H9 (cell line): ENCODE results near the gene CENPP. TPM values are rescaled to one million over a fixed set of nuclear protein-coding genes. Genes with fewer than 3 reads are reported as not detected.

ENCODE experiments used
- DNase-seq: peaks from one replicate; pipeline ENCODE4 v3.0.0-alpha.2; 2017
- H2AFZ ChIP-seq: one replicate; pipeline ENCODE4 v1.6.1; 2013; ENCODE audit warnings: mild to moderate bottlenecking, low read length, control low read depth, moderate library complexity
- H2AK5ac ChIP-seq: 2 replicates; pipeline ENCODE4 v1.6.1; 2013; ENCODE audit warnings: low read length, control low read depth, mixed read lengths; ENCODE audit not compliant: insufficient read length
- H2BK120ac ChIP-seq: one replicate; pipeline ENCODE4 v1.6.1; 2013; ENCODE audit warnings: low read depth, mild to moderate bottlenecking, low read length, control low read depth, inconsistent platforms; ENCODE audit not compliant: poor library complexity, severe bottlenecking
- H2BK12ac ChIP-seq: 2 replicates; pipeline ENCODE4 v1.6.1; 2013; ENCODE audit warnings: low read length, control low read depth, mixed read lengths, low read depth; ENCODE audit not compliant: insufficient read length
- H2BK15ac ChIP-seq: 2 replicates; pipeline ENCODE4 v1.6.1; 2013; ENCODE audit warnings: low read depth, low read length, control low read depth
- H2BK20ac ChIP-seq: one replicate; pipeline ENCODE4 v1.6.1; 2013; ENCODE audit warnings: low read depth, mild to moderate bottlenecking, low read length, control low read depth, inconsistent platforms; ENCODE audit not compliant: poor library complexity, severe bottlenecking
- H2BK5ac ChIP-seq: 2 replicates; pipeline ENCODE4 v1.6.1; 2013; ENCODE audit warnings: low read length, control low read depth, mixed read lengths; ENCODE audit not compliant: insufficient read length
- H3K14ac ChIP-seq: 2 replicates; pipeline ENCODE4 v1.6.1; 2013; ENCODE audit warnings: low read length, control low read depth; ENCODE audit not compliant: insufficient read depth
- H3K18ac ChIP-seq: 2 replicates; pipeline ENCODE4 v1.6.1; 2013; ENCODE audit warnings: low read depth, mild to moderate bottlenecking, mixed read lengths, low read length, control low read depth; ENCODE audit not compliant: insufficient read length
- H3K23ac ChIP-seq: 2 replicates; pipeline ENCODE4 v1.6.1; 2013; ENCODE audit warnings: low read length, control low read depth, mixed read lengths, low read depth; ENCODE audit not compliant: insufficient read length
- H3K23me2 ChIP-seq: 2 replicates; pipeline ENCODE4 v1.6.1; 2013; ENCODE audit warnings: low read depth, mild to moderate bottlenecking, mixed read lengths, low read length, control low read depth; ENCODE audit not compliant: insufficient read length, poor library complexity, severe bottlenecking
- H3K27ac ChIP-seq: 2 replicates; pipeline ENCODE4 v1.5.1; 2013; ENCODE audit warnings: low read length, control low read depth, mixed read lengths, low read depth; ENCODE audit not compliant: insufficient read length
- H3K27me3 ChIP-seq: 2 replicates; pipeline ENCODE4 v1.6.1; 2013; ENCODE audit warnings: low read length, control low read depth, inconsistent platforms; ENCODE audit not compliant: insufficient read depth
- H3K4ac ChIP-seq: 2 replicates; pipeline ENCODE4 v1.6.1; 2013; ENCODE audit warnings: low read depth, mild to moderate bottlenecking, control low read depth, inconsistent platforms, low read length, moderate library complexity
- H3K4me1 ChIP-seq: 2 replicates; pipeline ENCODE4 v1.6.1; 2013; ENCODE audit warnings: low read length, control low read depth, inconsistent platforms; ENCODE audit not compliant: insufficient read depth
- H3K4me2 ChIP-seq: 2 replicates; pipeline ENCODE4 v1.6.1; 2013; ENCODE audit warnings: low read length, control low read depth, mixed read lengths; ENCODE audit not compliant: insufficient read length, insufficient read depth
- H3K56ac ChIP-seq: 2 replicates; pipeline ENCODE4 v1.6.1; 2013; ENCODE audit warnings: low read depth, mild to moderate bottlenecking, mixed read lengths, low read length, control low read depth; ENCODE audit not compliant: insufficient read length
- H3K79me1 ChIP-seq: 2 replicates; pipeline ENCODE4 v1.6.1; 2013; ENCODE audit warnings: low read depth, mild to moderate bottlenecking, moderate library complexity, low read length, control low read depth, inconsistent platforms; ENCODE audit not compliant: insufficient read depth, poor library complexity, severe bottlenecking
- H3K79me2 ChIP-seq: 2 replicates; pipeline ENCODE4 v1.6.1; 2013; ENCODE audit warnings: low read length, control low read depth, inconsistent platforms; ENCODE audit not compliant: insufficient read depth
- H3K9ac ChIP-seq: 2 replicates; pipeline ENCODE4 v1.6.1; 2013; ENCODE audit warnings: low read length, control low read depth, mixed read lengths; ENCODE audit not compliant: insufficient read length; ENCODE audit errors: extremely low read depth
- H3K9me3 ChIP-seq: one replicate; pipeline ENCODE4 v1.6.1; 2013; ENCODE audit warnings: low read depth, low read length, inconsistent platforms; ENCODE audit not compliant: control insufficient read depth
- H3T11ph ChIP-seq: one replicate; pipeline ENCODE4 v1.6.1; 2013; ENCODE audit warnings: mild to moderate bottlenecking, low read length, control low read depth, inconsistent platforms
- H4K20me1 ChIP-seq: one replicate; pipeline ENCODE4 v1.6.1; 2013; ENCODE audit not compliant: control insufficient read depth, insufficient read length, insufficient read depth
- H4K5ac ChIP-seq: 2 replicates; pipeline ENCODE4 v1.6.1; 2013; ENCODE audit warnings: low read depth, mild to moderate bottlenecking, mixed read lengths, low read length, control low read depth; ENCODE audit not compliant: insufficient read length
- H4K8ac ChIP-seq: replicated peaks from 2 replicates; pipeline ENCODE4 v1.6.1; 2013; ENCODE audit warnings: low read length, control low read depth, mixed read lengths, low read depth; ENCODE audit not compliant: insufficient read length
- H4K91ac ChIP-seq: 2 replicates; pipeline ENCODE4 v1.6.1; 2013; ENCODE audit warnings: low read depth, mild to moderate bottlenecking, moderate library complexity, mixed read lengths, low read length, control low read depth; ENCODE audit not compliant: insufficient read length
- H3K27ac Mint-ChIP-seq, 3 experiments: 2 replicates in 2 of 3; 3 replicates in 1 of 3; pipeline ENCODE4 v1.8.0; 2020 to 2021; ENCODE audit warnings: mixed read lengths in 3 of 3, mild to moderate bottlenecking in 1 of 3, moderate library complexity in 1 of 3
- H3K27me3 Mint-ChIP-seq: 2 replicates; pipeline ENCODE4 v1.8.0; 2021; ENCODE audit warnings: low read depth, mild to moderate bottlenecking, moderate library complexity, mixed read lengths
- H3K36me3 Mint-ChIP-seq, 3 experiments: 2 replicates in 2 of 3; 3 replicates in 1 of 3; pipeline ENCODE4 v1.8.0; 2020 to 2021; ENCODE audit warnings: low read depth in 3 of 3, mixed read lengths in 3 of 3; ENCODE audit not compliant: insufficient read depth in 1 of 3
- H3K4me1 Mint-ChIP-seq, 2 experiments: 2 replicates each; pipeline ENCODE4 v1.8.0; 2020; ENCODE audit warnings: mixed read lengths in 2 of 2
- H3K4me3 Mint-ChIP-seq, 2 experiments: 2 replicates in 1 of 2; 3 replicates in 1 of 2; pipeline ENCODE4 v1.8.0; 2020 to 2021; ENCODE audit warnings: mild to moderate bottlenecking in 2 of 2, mixed read lengths in 2 of 2, moderate library complexity in 1 of 2
- H3K9me3 Mint-ChIP-seq, 2 experiments: 2 replicates in 1 of 2; 3 replicates in 1 of 2; pipeline ENCODE4 v1.8.0; 2020; ENCODE audit warnings: mild to moderate bottlenecking in 2 of 2, mixed read lengths in 2 of 2, moderate library complexity in 1 of 2
- WGBS: extraction: QIAGEN DNeasy Blood & Tissue Kit; methylation state at CpG from one replicate; pipeline ENCODE4 v1.1.7; 2013; ENCODE audit warnings: missing lambda C conversion rate, low lambda C conversion rate, mixed read lengths; ENCODE audit not compliant: insufficient read length; ENCODE audit errors: extremely low coverage; 5-methylcytosine and 5-hydroxymethylcytosine counted together
- total RNA-seq: library from RNA; stranded (reverse); gene quantifications from 2 replicates; pipeline ENCODE4 v1.2.1, GENCODE V29; 2021
- TF ChIP-seq, protein P1 (sequence below): fragments of 200-600 bp; sonication (generic); conservative IDR thresholded peaks from 3 replicates; pipeline ENCODE4 v1.8.0; 2021; ENCODE audit warnings: antibody characterized with exemption, mild to moderate bottlenecking

The CENPP gene
- total RNA-seq, 1 experiment from 2014 or later = 9.1 TPM

GRCh38 chr9:92313624-92314012 is 12.1 kb upstream of the CENPP start:
- H4K91ac ChIP-seq = no peak overlapping the region
- no peak for DNase-seq
- H2AK5ac ChIP-seq = no peak overlapping the region
- H3K23me2 ChIP-seq = no peaks in the 10 kb centered on the region
- Mint-ChIP-seq H3K36me3 (peaks cover 24 to 88% (median 72%) of the 10 kb centered on the region in 3 experiments; a peak in 6 of 7 replicates), H3K4me1 (no peaks in the 10 kb centered on the region), H3K4me3 (no peak overlapping the region), H3K27me3 (no peaks in the 10 kb centered on the region), H3K9me3 (no peaks in the 10 kb centered on the region), H3K27ac (no peak overlapping the region; a peak in 2 of 7 replicates)
- no peak overlapping the region for H3K23ac ChIP-seq
- H3T11ph ChIP-seq = no peak overlapping the region
- no peak overlapping the region for H2BK5ac ChIP-seq
- no peak overlapping the region for H3K56ac ChIP-seq
- H3K79me2 ChIP-seq = no peaks in the 10 kb centered on the region
- no peak overlapping the region for H3K9ac ChIP-seq
- no peak overlapping the region for H3K14ac ChIP-seq
- TF ChIP-seq, protein P1, sequence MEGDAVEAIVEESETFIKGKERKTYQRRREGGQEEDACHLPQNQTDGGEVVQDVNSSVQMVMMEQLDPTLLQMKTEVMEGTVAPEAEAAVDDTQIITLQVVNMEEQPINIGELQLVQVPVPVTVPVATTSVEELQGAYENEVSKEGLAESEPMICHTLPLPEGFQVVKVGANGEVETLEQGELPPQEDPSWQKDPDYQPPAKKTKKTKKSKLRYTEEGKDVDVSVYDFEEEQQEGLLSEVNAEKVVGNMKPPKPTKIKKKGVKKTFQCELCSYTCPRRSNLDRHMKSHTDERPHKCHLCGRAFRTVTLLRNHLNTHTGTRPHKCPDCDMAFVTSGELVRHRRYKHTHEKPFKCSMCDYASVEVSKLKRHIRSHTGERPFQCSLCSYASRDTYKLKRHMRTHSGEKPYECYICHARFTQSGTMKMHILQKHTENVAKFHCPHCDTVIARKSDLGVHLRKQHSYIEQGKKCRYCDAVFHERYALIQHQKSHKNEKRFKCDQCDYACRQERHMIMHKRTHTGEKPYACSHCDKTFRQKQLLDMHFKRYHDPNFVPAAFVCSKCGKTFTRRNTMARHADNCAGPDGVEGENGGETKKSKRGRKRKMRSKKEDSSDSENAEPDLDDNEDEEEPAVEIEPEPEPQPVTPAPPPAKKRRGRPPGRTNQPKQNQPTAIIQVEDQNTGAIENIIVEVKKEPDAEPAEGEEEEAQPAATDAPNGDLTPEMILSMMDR = no peak
- H2AFZ ChIP-seq = no peak overlapping the region
- peaks cover 4% of the 10 kb centered on the region for H3K79me1 ChIP-seq
- no peak overlapping the region for H3K18ac ChIP-seq
- no peak overlapping the region for H3K27ac ChIP-seq
- H3K9me3 ChIP-seq = no peaks in the 10 kb centered on the region
- H4K20me1 ChIP-seq = no peaks in the 10 kb centered on the region
- no peaks in the 10 kb centered on the region for H3K4me1 ChIP-seq
- H3K4ac ChIP-seq = no peak overlapping the region
- no CpG with 5 or more reads among the region's 2 CpGs for WGBS
- H2BK15ac ChIP-seq = no peak overlapping the region
- H2BK12ac ChIP-seq = no peak overlapping the region
- no peaks in the 10 kb centered on the region for H3K27me3 ChIP-seq
- no peak overlapping the region for H2BK120ac ChIP-seq
- no peak overlapping the region for H4K5ac ChIP-seq
- H4K8ac ChIP-seq = no peak overlapping the region
- no peak overlapping the region for H3K4me2 ChIP-seq
- no peak overlapping the region for H2BK20ac ChIP-seq
